Measurements from ENCODE around the gene RAB44.

The RAB44 gene

GRCh38 chr6:36728289-36729160 lies 30.9 kb downstream of the RAB44 start:
- DNase-seq (ENCODE audit: low read depth): no peak
- TF ChIP-seq, protein P1, sequence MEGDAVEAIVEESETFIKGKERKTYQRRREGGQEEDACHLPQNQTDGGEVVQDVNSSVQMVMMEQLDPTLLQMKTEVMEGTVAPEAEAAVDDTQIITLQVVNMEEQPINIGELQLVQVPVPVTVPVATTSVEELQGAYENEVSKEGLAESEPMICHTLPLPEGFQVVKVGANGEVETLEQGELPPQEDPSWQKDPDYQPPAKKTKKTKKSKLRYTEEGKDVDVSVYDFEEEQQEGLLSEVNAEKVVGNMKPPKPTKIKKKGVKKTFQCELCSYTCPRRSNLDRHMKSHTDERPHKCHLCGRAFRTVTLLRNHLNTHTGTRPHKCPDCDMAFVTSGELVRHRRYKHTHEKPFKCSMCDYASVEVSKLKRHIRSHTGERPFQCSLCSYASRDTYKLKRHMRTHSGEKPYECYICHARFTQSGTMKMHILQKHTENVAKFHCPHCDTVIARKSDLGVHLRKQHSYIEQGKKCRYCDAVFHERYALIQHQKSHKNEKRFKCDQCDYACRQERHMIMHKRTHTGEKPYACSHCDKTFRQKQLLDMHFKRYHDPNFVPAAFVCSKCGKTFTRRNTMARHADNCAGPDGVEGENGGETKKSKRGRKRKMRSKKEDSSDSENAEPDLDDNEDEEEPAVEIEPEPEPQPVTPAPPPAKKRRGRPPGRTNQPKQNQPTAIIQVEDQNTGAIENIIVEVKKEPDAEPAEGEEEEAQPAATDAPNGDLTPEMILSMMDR (conservative IDR thresholded peaks at IDR 0.05; ENCODE audit: low read length): no peak
- H3K4me3 ChIP-seq (ENCODE audit: low read length): no peak overlapping the region

- peak; percentile 49 for DNase-seq (ENCODE audit: low read depth)
- TF ChIP-seq, protein P1 (conservative IDR thresholded peaks at IDR 0.05; ENCODE audit: low read length): no peak
Measured at GRCh38 chr6:36729161-36729524, 31.5 kb downstream of the RAB44 start.

GRCh38 chr6:36730424-36731380 lies 33.1 kb downstream of the RAB44 start:
- TF ChIP-seq, protein P1 (conservative IDR thresholded peaks at IDR 0.05; ENCODE audit: low read length): no peak
- no peak for DNase-seq (ENCODE audit: low read depth)
- no peak overlapping the region for H3K4me3 ChIP-seq (ENCODE audit: low read length)

More at GRCh38 chr6:36729161-36729524, 31.5 kb downstream of the RAB44 start:
- no peak overlapping the region for H3K4me3 ChIP-seq (ENCODE audit: low read length)

- no peak overlapping the region for H3K4me3 ChIP-seq (ENCODE audit: low read length)
- TF ChIP-seq, protein P1 (conservative IDR thresholded peaks at IDR 0.05; ENCODE audit: low read length): no peak
- DNase-seq (ENCODE audit: low read depth): no peak
Measured at GRCh38 chr6:36731622-36732310, 34.1 kb downstream of the RAB44 start.

GRCh38 chr6:36733300-36733699 lies 35.7 kb downstream of the RAB44 start:
- no peak for DNase-seq (ENCODE audit: low read depth)
- H3K4me3 ChIP-seq (ENCODE audit: low read length): no peak overlapping the region
- TF ChIP-seq, protein P1 (conservative IDR thresholded peaks at IDR 0.05; ENCODE audit: low read length): no peak

DNA sequence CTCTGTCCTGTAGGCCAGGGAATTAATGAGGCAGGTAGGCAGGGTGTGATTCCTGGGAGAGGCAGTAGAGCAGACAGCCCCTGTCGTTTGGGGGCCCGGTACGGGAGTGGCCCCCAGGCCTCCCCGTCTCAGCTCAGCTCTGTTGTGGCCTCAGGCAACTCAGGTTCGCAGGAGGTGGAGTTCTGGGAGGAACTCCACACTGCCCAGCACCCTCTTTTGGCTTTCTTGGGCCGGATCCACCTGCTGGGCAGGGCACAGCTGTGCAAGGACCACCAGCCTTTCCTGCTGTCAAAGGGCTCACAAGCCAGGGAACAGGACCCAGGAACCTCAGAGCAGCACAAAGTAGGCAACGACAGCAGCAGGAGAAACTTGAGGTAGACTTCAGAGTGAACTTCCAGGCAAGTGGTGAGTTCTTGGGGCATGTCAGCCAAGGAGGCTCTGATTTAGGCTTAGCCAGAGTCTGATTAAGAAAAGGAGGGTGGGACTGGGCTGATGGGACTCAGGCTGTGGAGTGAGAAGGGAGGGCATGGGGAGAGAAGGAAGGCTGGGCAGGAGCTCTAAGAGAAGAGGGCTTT lies 36.9 kb downstream of the RAB44 start:
- TF ChIP-seq, protein P1 (conservative IDR thresholded peaks at IDR 0.05; ENCODE audit: low read length): no peak
- no peak for DNase-seq (ENCODE audit: low read depth)
- H3K4me3 ChIP-seq (ENCODE audit: low read length): peak overlapping the region; percentile 36; the same call in 1 of the 2 replicates

All from AG10803 (cell line).